Neuron (in vitro differentiated cells): ENCODE results near the gene ZNF750.

Source experiments
- H2AFZ ChIP-seq: one replicate; pipeline ENCODE4 v1.6.1; 2013; ENCODE audit warnings: low read depth, mild to moderate bottlenecking, inconsistent platforms, low read length, moderate library complexity
- H3K27me3 ChIP-seq: one replicate; pipeline ENCODE4 v1.6.1; 2013; ENCODE audit warnings: low read length; ENCODE audit not compliant: insufficient read depth
- H3K36me3 ChIP-seq: one replicate; pipeline ENCODE4 v1.6.1; 2013; ENCODE audit warnings: low read length; ENCODE audit not compliant: insufficient read depth
- H3K4me1 ChIP-seq: one replicate; pipeline ENCODE4 v1.6.1; 2013; ENCODE audit warnings: low read length; ENCODE audit not compliant: insufficient read depth
- H3K4me3 ChIP-seq: 2 replicates; pipeline ENCODE4 v1.5.1; 2013; ENCODE audit warnings: mild to moderate bottlenecking, low read length, moderate library complexity
- H3K9me3 ChIP-seq: one replicate; pipeline ENCODE4 v1.6.1; 2013; ENCODE audit warnings: low read length

The ZNF750 gene

GRCh38 chr17:82878527-82878926 is 38.7 kb upstream of the ZNF750 start:
- H2AFZ ChIP-seq, result no peak overlapping the region
- no peaks in the 10 kb centered on the region for H3K27me3 ChIP-seq
- no peak overlapping the region for H3K4me3 ChIP-seq
- peaks cover 3% of the 10 kb centered on the region for H3K36me3 ChIP-seq
- peaks cover 9% of the 10 kb centered on the region for H3K4me1 ChIP-seq
- H3K9me3 ChIP-seq, result no peaks in the 10 kb centered on the region

DNA sequence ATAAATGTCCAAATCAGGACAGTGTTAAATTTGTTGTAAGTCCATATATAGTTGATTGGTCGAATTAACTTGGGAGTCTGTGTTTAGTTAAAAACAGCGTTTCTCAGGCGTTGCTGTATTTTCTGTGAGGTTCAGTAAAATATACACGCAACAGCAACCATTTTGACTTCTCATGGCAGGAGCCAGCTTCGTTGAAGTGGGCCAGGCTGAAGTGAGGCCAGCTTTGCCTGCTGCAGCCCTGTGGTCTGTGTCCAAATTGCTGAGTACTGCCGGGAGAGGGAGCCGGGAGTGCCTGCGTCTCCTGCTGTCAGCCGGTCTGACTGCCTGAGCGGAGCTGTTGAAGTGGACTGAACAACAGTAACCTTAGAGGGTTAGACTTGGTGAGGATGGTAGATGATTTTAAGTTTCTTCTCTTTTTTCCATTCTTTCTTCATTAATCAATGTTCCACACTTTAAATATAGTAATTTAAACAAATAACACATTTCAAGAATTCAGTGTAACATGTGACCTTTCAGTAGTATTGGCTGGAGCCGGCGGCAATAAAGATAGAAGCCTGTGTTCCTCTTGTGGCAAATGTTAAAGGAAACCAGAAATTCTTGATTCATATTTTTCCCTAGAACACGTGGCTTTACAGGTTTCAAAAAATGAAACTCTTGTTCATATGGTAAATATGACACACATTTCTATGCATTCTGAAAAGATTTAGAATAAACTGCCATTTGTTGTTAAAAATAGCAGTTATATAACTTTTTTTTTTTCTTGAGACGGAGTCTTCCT is 37.0 kb upstream of the ZNF750 start:
- Histone ChIP-seq H3K36me3 (peaks cover 18% of the 10 kb centered on the region), H3K9me3 (no peaks in the 10 kb centered on the region), H3K4me3 (no peak overlapping the region), H3K27me3 (no peaks in the 10 kb centered on the region), H2AFZ (no peak overlapping the region), H3K4me1 (peaks cover 9% of the 10 kb centered on the region)

DNA sequence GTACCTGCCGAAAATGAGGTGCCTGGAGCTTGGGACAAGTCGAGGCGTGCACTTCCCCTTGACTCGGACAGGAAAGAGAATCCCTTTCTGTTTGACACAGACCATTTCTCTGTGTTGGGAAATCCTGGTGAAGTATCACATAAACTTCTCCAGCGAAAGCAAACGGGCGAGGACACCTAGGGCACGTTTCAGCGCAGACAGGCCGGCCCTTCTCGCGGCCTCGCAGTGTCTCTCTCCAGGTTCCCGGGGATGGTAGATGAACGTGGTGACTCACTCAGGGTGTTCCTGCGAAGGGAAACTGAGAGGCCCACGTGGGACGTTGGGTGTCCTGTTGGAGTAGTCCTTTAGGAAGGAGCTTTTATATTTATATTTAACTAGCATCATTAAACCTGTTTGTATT is 36.3 kb upstream of the ZNF750 start:
- H3K4me3 ChIP-seq, result no peak overlapping the region
- peaks cover 6% of the 10 kb centered on the region for H3K4me1 ChIP-seq
- H3K27me3 ChIP-seq, result no peaks in the 10 kb centered on the region
- H3K36me3 ChIP-seq, result peaks cover 24% of the 10 kb centered on the region
- no peaks in the 10 kb centered on the region for H3K9me3 ChIP-seq
- no peak overlapping the region for H2AFZ ChIP-seq

- Histone ChIP-seq H2AFZ (no peak overlapping the region), H3K36me3 (peaks cover 31% of the 10 kb centered on the region), H3K27me3 (no peaks in the 10 kb centered on the region), H3K4me3 (no peak overlapping the region), H3K4me1 (peaks cover 6% of the 10 kb centered on the region), H3K9me3 (no peaks in the 10 kb centered on the region)
Observed at GRCh38 chr17:82875407-82875856, 35.6 kb upstream of the ZNF750 start.

DNA sequence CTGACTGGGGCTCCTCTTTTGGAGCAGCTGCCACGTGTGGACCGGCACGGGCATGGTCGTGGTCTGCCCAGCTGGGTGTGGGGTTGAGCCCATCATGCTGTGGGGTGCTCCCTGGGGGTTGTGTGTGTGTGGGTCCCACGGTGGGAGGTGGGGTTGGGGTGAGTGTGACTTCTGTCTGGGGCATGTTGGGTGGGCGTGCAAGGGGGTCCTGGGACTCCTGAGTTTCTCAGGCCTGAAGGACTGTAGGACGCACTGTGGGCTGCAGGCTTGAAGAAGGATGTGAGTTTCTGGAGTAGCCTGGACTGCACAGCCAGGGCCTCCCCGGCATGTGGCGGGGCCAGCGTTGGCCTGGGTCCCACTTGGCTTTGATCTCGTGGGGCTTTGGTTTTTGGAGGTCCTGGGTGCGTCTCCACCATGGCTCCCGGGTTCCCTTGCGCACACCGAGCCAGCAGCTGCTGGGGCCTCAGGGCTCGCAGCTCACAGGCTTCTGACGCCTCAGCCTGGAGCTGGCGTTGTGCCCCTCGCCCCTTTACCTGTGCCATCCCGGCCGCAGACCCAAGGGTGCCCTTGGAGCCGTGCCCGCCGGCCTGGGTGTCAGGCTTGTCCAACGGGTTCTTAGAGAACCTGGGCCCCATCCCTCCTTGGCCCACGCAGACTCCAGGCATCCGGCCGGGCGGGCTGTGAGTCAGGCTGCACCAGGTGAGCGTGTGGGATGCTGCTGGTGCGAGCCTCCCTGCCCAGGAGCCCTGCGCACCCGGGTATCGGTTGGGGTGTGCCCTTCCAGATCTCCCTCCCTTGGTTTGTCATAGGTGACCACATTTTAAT is 34.4 kb upstream of the ZNF750 start:
- no peaks in the 10 kb centered on the region for H3K27me3 ChIP-seq
- H3K4me3 ChIP-seq, result no peak overlapping the region
- H3K9me3 ChIP-seq, result no peaks in the 10 kb centered on the region
- peaks cover 6% of the 10 kb centered on the region for H3K4me1 ChIP-seq
- peaks cover 37% of the 10 kb centered on the region for H3K36me3 ChIP-seq
- H2AFZ ChIP-seq, result no peak overlapping the region

- Histone ChIP-seq H3K36me3 (peaks cover 37% of the 10 kb centered on the region), H3K4me3 (no peak overlapping the region), H3K27me3 (no peaks in the 10 kb centered on the region), H2AFZ (no peak overlapping the region), H3K4me1 (peaks cover 6% of the 10 kb centered on the region), H3K9me3 (no peaks in the 10 kb centered on the region)
Observed at GRCh38 chr17:82873521-82873920, 33.7 kb upstream of the ZNF750 start.

- Histone ChIP-seq H3K36me3 (peaks cover 37% of the 10 kb centered on the region), H3K4me1 (peaks cover 6% of the 10 kb centered on the region), H3K9me3 (no peaks in the 10 kb centered on the region), H3K27me3 (no peaks in the 10 kb centered on the region), H3K4me3 (no peak overlapping the region), H2AFZ (no peak overlapping the region)
Observed at GRCh38 chr17:82872591-82873520, 33.0 kb upstream of the ZNF750 start.

DNA sequence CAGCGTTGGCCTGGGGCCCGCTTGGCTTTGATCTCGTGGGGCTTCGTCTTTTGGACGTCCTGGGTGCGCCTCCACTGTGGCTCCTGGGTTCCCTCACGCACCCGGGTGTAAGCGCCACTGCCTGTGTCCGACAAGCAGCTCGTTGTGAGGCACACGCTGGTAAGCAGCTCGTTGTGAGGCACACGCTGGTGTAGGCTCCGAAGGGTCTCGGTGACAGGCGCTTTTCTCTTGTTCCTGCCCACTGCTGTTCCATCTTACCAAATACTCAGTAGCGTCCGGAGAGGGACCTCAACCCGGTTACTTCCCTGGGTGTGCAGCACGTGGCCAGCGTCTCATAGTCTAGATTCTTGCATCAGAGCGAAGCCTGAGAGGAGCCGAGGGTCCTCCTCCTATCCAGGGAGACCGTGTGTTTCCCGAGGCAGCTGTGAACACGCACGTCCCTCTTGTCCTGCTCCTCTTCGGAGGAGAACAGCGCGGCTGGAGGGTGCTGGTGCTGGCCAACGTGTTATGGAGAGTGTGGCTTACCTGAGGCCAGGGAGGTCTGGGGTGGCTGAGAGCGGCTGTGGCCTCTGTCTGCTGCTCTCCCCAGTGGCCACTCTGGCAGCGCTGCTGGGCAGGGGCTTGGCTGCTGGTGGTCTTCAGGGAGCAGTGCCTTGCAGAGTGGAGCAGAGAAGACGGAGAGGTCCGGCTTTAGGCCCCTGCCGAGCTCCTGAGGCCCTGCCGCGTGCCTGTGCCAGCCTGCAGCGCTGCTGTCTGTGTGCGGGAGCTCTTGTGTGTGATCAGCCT is 32.1 kb upstream of the ZNF750 start:
- Histone ChIP-seq H2AFZ (no peak overlapping the region), H3K27me3 (no peaks in the 10 kb centered on the region)

DNA sequence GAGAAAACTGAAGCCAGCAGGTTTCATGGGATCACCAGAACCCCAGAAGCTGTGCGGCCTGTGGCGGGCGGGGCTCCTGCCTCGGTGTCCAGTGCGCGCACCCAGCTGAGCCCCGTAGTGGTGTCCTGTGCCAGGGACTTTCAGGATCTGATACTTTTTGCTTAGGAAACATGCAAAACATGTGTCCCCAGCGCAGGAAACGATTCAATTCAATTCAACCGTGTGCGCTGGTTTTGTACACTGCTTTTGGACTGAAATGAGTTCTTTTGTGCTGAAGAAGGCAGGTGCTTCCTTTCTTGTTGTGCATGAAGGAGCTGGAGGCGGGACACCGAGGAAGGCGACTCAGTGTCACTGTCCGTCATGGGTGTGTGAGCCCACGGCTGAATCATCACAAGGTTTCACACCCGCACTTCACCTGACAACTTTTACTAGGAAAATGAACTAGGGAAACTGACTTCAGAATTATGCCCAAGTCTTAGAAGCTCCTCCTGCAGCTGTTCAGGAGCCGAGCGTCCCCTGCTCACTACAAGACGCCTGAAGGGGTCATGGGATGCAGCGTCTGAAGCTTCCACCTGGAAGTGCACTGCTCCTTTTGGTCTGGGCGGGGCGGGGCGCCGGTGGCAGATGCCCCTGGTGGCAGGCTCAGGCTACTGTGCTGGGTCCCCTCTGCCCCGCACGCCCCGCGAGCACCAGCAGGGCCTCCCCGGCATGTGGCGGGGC is 31.4 kb upstream of the ZNF750 start:
- H3K36me3 ChIP-seq, result peaks cover 37% of the 10 kb centered on the region
- H3K9me3 ChIP-seq, result no peaks in the 10 kb centered on the region
- no peaks in the 10 kb centered on the region for H3K27me3 ChIP-seq
- H2AFZ ChIP-seq, result no peak overlapping the region
- H3K4me3 ChIP-seq, result no peak overlapping the region
- peaks cover 9% of the 10 kb centered on the region for H3K4me1 ChIP-seq

More for the DNA sequence above, 32.1 kb upstream of the ZNF750 start:
- H3K9me3 ChIP-seq, result no peaks in the 10 kb centered on the region
- H3K4me3 ChIP-seq, result no peak overlapping the region
- H3K4me1 ChIP-seq, result peaks cover 6% of the 10 kb centered on the region
- H3K36me3 ChIP-seq, result peaks cover 37% of the 10 kb centered on the region

GRCh38 chr17:82870541-82870940 is 30.7 kb upstream of the ZNF750 start:
- no peak overlapping the region for H3K4me3 ChIP-seq
- no peaks in the 10 kb centered on the region for H3K9me3 ChIP-seq
- H3K27me3 ChIP-seq, result no peaks in the 10 kb centered on the region
- peaks cover 13% of the 10 kb centered on the region for H3K4me1 ChIP-seq
- H2AFZ ChIP-seq, result no peak overlapping the region
- H3K36me3 ChIP-seq, result peaks cover 37% of the 10 kb centered on the region

- H3K36me3 ChIP-seq, result peaks cover 34% of the 10 kb centered on the region
- H2AFZ ChIP-seq, result no peak overlapping the region
- H3K4me1 ChIP-seq, result peaks cover 17% of the 10 kb centered on the region
- no peak overlapping the region for H3K4me3 ChIP-seq
- no peaks in the 10 kb centered on the region for H3K9me3 ChIP-seq
- H3K27me3 ChIP-seq, result no peaks in the 10 kb centered on the region
Observed at GRCh38 chr17:82870091-82870491, 30.3 kb upstream of the ZNF750 start.

DNA sequence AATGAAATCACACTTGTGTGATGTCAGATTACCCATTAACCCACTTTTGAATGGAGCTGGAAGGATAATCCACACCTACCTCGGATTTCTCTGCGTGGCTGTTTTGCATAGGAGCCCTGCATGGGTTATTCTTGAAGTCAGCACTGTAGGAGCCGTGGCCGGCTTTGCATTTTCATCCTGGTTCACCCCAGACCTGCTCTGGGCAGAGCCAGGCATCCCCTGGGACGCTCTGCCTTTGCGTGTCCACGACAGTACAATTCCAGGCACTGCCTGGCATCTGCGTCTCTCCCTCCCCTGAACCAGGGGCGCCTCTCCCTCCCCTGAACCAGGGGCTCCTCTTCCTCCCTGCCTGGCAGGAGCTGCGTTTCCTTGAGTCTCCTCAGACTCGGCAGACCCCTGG is 29.7 kb upstream of the ZNF750 start:
- no peak overlapping the region for H2AFZ ChIP-seq
- no peaks in the 10 kb centered on the region for H3K27me3 ChIP-seq
- no peaks in the 10 kb centered on the region for H3K9me3 ChIP-seq
- H3K4me3 ChIP-seq, result no peak overlapping the region
- H3K4me1 ChIP-seq, result peaks cover 20% of the 10 kb centered on the region
- peaks cover 34% of the 10 kb centered on the region for H3K36me3 ChIP-seq
